Activated CD4-positive, alpha-beta T cell treated with anti-CD3 and anti-CD28 coated beads, Interleukin-2, Interleukin-6, amounts not matched to agents 100 ng/mL and 50 ng/mL, durations not matched to agents 16 hours and 8 hours (primary cell): ENCODE results near the gene HIKESHI.

Experiments used
- DNase-seq: peaks from one replicate; pipeline ENCODE4 v3.0.0-alpha.2; 2020

HIKESHI gene

DNA sequence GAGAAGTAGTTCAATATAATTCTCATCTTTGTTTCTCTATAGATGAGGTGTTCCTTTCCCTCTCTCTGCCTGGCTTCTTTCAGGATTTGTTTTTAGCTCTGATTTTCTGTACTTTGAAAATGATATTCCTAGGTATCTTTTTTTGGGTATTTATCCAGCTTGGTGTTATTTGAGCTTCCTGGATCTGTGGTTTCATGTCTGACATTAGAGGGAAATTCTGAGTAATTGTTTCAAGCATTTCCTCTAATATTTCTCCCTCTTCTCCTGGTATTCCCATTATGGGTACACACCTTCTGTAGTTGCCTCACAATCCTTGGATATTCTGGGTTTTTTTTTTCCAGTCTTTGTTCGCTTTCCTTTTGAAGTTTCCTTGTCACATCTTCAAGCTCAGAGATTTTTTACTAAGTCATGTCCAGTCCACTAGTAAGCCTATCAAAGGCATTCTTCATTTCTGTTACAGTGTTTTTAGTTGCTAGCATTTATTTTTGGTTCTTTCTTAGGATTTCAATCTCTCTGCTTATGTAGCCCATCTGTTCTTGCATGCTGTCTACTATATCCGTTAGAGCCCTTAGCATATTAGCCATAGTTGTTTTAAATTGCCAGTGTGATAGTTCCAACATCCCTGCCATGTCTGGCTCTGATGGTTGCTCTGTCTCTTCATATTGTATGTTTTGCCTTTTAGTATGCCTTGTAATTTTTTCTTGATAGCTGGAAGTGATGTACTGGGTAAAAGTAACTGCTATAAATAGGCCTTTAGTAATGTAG, 78.4 kb downstream of the HIKESHI start:
- DNase-seq: no peak

DNA sequence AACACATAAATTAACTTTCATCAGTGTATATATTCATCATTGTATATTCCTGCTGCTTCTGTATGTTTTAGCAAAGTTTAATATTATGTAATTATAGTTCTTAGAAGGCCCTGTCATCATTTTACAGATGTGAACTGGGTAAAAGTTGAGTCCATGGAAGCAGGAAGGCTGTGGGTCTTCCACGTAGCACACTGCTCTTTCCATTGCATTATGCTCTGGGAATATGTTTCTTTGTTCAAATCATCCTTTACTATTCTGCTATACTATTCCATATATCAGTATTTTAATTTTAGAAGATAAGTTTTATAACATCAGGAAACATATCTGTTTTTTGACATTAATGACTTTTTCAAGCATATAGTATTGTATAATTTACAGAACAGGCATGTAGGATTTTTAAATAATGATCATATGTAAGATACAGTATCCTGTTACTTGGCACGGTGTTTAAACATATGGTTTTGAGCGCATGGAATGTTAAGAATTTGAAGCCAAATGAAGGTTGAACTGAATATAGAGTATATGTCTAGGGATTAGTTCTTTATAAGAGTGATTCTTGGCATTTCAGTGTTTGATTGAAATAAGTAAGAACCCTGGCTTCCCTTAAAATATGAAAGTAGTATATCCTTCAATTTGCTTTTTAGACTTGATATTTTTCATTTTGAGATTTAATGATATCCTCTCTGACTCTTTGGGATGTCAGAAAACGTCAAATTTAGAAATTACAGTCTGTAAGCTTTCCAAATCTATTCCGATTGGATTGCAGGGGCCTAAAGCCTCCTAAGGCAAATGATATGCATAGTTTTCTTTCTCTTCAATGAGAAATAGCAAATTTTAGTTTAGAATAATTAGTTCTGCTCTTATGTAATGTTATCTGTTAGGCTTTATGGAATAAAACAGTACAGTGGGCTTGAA, 81.3 kb downstream of the HIKESHI start:
- no peak for DNase-seq

- DNase-seq: no peak
Measured at GRCh38 chr11:86386283-86386682, 84.2 kb downstream of the HIKESHI start.

DNA sequence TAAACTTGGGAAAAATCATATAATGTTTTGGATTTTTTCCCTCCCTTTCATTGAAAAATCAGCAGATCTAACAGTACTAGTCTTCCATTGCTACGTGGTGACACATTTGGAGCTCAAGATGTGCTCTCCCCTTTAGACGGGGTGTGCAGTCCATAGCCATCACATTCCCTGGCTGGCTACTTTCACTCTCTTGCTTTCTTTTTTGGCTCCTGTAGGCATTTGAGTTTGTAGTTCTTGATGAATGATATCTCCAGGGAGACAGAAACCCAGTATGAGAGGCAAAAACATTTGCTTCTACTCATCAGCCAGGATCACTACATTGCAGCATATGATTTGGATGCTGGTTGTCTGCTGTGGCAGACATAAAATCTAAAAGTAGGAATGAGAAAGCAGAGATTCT, 84.7 kb downstream of the HIKESHI start:
- no peak for DNase-seq

- no peak for DNase-seq
Measured at GRCh38 chr11:86388198-86388597, 86.2 kb downstream of the HIKESHI start.

DNA sequence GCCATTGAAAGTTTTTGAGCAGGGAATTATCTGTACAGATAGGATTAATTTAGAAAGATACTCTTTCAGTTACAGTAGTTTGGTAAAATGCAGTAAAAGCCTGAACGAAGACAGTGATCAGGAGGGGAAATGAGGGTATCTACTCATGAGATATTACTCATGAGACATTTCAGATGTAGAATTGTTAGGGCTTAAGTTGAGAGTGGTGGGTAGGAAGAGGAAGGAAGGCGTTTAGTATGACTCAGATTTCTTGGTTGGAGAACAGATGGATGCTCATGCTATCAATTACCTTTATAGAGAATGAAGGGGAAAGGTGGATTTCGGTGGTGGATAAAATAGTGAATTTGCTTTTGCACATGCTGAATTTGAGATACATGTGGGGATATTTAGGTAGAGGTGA, 88.4 kb downstream of the HIKESHI start:
- no peak for DNase-seq

GRCh38 chr11:86395061-86395551, 93.1 kb downstream of the HIKESHI start:
- DNase-seq: no peak
